Prostate gland (tissue), 2 donors: ENCODE results near the gene SLC2A10. TPM values are rescaled to one million over a fixed set of nuclear protein-coding genes. Genes with fewer than 3 reads are reported as not detected.

Source experiments
- DNase-seq: peaks from one replicate; pipeline ENCODE4 v3.0.0-alpha.2; 2019; ENCODE audit warnings: low spot score
- H3K27ac ChIP-seq, 2 donors: fragments of 200-600 bp; sonication (generic); 2 replicates each; pipeline ENCODE4 v1.5.1; 2017 to 2019
- H3K27me3 ChIP-seq: fragments of 200-600 bp; sonication (generic); replicated peaks from 2 replicates; pipeline ENCODE4 v1.5.1; 2019; ENCODE audit not compliant: insufficient read depth
- H3K36me3 ChIP-seq, 2 donors: fragments of 200-600 bp; sonication (generic); 1 replicate in 1 of 2; 2 replicates in 1 of 2; pipeline versions ENCODE4 v1.5.1 to v1.8.1; 2017 to 2019
- H3K4me1 ChIP-seq: fragments of 200-600 bp; sonication (generic); replicated peaks from 2 replicates; pipeline ENCODE4 v1.5.1; 2019
- H3K4me3 ChIP-seq, 2 donors: fragments of 200-600 bp; sonication (generic); 2 replicates each; pipeline ENCODE4 v1.5.1; 2017 to 2019
- H3K9me3 ChIP-seq: fragments of 200-600 bp; sonication (generic); 2 replicates; pipeline ENCODE4 v1.5.1; 2017
- POLR2A ChIP-seq: fragments of 450-650 bp; IDR thresholded peaks from one replicate; pipeline ENCODE4 v1.6.1; 2016; ENCODE audit warnings: antibody characterized with exemption, mild to moderate bottlenecking
- POLR2AphosphoS5 ChIP-seq: sonication (generic); formaldehyde crosslinking; IDR thresholded peaks from one replicate; pipeline ENCODE4 v1.6.1; 2017; ENCODE audit warnings: antibody characterized with exemption
- WGBS: methylation state at CpG from one replicate; pipeline ENCODE4 v1.1.5; 2018; 5-methylcytosine and 5-hydroxymethylcytosine counted together
- intact Hi-C: fragments of 100-400 bp; cut with DNase I; formaldehyde crosslinking; loops from one replicate; pipeline ENCODE4 v1.14.2; 2022
- total RNA-seq, 2 donors: library from RNA; depleted of rRNA; stranded (reverse); fragments of >200 nt; gene quantifications; one replicate each; pipeline ENCODE4 v1.1.0, GENCODE V29; 2016
- TF ChIP-seq, protein P1 (sequence below), 4 experiments: fragments of 200-600 bp in 2 of 4; fragments of 450-650 bp in 2 of 4; sonication (generic) in 2 of 4; IDR thresholded peaks; 1 replicate in 3 of 4; 2 replicates in 1 of 4; pipeline ENCODE4 v1.5.1; 2016 to 2019; ENCODE audit warnings: antibody characterized with exemption in 4 of 4, mild to moderate bottlenecking in 2 of 4, moderate library complexity in 2 of 4

SLC2A10 gene
- total RNA-seq, 2 donors from 2014 or later = 49.8 to 54.9 TPM

DNA sequence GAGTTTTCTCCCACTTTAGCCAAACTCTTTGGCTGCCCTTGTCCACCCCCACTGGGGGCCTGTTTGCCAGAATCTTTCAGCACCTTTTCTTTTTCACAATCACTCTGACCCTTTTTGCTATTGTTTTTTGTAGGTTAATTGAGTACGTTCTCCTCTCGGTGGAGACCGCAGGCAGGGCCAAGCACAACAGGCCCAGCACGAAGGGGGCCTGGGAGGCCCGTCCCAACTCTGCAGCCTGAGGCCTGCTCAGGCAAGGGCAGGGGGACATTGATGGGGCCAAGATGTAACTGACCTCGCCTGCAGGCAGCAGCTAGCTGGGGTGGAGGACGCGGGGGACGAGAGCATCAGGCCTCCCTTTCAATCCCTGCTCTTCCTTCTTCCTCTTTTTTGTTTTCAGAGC lies 47.7 kb downstream of the SLC2A10 start:
- no peak for DNase-seq
- H3K27ac ChIP-seq = no peak overlapping the region
- H3K27me3 ChIP-seq = no peaks in the 10 kb centered on the region
- TF ChIP-seq, protein P1, sequence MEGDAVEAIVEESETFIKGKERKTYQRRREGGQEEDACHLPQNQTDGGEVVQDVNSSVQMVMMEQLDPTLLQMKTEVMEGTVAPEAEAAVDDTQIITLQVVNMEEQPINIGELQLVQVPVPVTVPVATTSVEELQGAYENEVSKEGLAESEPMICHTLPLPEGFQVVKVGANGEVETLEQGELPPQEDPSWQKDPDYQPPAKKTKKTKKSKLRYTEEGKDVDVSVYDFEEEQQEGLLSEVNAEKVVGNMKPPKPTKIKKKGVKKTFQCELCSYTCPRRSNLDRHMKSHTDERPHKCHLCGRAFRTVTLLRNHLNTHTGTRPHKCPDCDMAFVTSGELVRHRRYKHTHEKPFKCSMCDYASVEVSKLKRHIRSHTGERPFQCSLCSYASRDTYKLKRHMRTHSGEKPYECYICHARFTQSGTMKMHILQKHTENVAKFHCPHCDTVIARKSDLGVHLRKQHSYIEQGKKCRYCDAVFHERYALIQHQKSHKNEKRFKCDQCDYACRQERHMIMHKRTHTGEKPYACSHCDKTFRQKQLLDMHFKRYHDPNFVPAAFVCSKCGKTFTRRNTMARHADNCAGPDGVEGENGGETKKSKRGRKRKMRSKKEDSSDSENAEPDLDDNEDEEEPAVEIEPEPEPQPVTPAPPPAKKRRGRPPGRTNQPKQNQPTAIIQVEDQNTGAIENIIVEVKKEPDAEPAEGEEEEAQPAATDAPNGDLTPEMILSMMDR (IDR thresholded peaks at IDR 0.05) = no peak
- TF ChIP-seq POLR2AphosphoS5 (no peak), POLR2A (no peak)
- H3K4me3 ChIP-seq = no peak overlapping the region
- 76% methylated on average over 9 of the region's 9 CpGs for WGBS
- intact Hi-C loops = loop anchor here (5.0 to 10.0 kb wide), 3 partner anchors 395 to 858 kb away; no protein-coding TSS in a partner anchor
- H3K36me3 ChIP-seq = no peaks in the 10 kb centered on the region
- H3K4me1 ChIP-seq = no peaks in the 10 kb centered on the region
- H3K9me3 ChIP-seq = no peaks in the 10 kb centered on the region

DNA sequence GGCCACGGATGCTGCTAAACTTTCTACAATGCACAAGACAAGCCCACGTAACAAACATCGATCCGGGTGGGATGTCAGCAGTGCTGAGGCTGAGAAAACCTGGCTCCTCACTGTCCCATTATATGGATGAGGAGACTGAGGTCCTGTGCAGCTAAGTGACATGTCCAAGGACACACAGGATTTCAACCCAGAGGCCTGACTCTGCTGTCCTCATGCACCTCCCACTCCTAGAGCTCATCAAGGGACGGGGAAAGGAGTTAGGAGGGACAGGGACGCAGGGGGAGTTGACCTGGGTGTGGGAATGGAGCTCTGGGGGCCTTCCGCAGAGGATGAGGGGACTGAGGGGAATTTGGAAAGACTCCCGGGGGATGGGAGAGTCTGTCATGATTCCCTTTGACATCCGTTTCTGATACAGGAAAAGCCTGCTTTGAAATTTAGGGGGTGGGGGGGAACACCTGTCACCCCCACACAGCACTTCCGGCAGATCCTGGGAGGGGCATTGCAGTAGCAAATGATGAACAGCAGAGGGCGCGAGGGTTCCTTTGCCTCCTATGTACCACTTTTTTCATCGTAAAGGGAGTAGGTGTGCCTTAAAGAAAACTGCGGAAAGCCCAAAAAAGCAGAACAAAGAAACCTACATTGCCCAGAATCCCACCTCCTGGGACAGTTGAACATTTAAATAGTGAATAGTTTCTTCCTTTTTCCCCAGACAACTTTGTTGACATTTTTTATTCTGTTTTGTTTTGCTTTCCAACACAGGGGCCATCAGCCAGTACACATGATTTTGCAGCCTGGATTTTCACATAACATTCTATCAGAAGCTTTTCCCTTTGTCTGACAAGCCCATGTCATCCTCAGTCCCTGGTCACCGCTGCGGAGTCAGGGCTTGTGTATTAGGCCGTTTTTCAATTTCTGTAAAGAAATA lies 48.6 kb downstream of the SLC2A10 start:
- peak; percentile 28 for DNase-seq
- intact Hi-C loops = loop anchor here (5.0 to 10.0 kb wide), 3 partner anchors 394 to 857 kb away; no protein-coding TSS in a partner anchor
- TF ChIP-seq POLR2AphosphoS5 = peak; percentile 36
- TF ChIP-seq, protein P1 (IDR thresholded peaks at IDR 0.05) = peak; percentile 93 to 95 (median 94)
- no peak for TF ChIP-seq POLR2A
- WGBS = 45% methylated on average over 17 of the region's 17 CpGs
- Histone ChIP-seq H3K27me3 (no peaks in the 10 kb centered on the region), H3K9me3 (no peaks in the 10 kb centered on the region), H3K27ac (no peak overlapping the region), H3K36me3 (no peaks in the 10 kb centered on the region), H3K4me1 (no peaks in the 10 kb centered on the region), H3K4me3 (no peak overlapping the region)

DNA sequence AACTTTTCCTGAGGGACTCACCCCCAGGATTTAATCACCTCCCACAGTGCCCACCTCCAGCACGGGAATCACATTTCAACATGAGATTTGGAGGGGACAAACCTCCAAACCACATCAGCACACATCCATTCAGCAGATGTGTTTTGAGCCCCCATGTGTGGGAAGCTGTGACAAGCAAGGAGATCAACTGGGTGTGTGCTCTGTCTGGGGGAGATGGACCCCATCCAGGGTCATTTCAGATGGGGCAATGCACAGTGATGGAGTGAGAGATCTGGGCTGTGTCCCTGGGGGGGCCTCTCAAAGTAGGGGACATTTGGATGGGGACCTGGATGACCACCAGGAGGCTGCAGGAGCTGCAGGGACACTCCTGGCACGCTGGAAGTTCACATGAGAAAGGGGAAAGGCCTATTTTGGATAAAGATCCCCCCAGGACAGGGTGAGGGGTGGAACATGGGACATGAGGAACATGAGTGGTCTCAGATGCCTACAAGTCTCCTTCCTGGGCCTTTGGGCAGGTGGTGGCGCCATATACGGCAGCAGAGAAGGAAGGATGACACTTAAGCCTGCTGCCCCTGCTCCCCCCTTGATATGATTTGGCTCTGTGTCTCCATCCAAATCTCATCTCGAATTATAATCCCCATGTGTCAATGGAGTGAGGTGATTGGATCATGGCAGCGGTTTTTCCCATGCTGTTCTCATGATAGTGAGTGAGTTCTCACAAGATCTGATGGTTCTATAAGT lies 49.6 kb downstream of the SLC2A10 start:
- H3K4me1 ChIP-seq = no peaks in the 10 kb centered on the region
- no peaks in the 10 kb centered on the region for H3K27me3 ChIP-seq
- no peaks in the 10 kb centered on the region for H3K36me3 ChIP-seq
- H3K4me3 ChIP-seq = no peak overlapping the region
- intact Hi-C loops = loop anchor here (5.0 to 10.0 kb wide), 3 partner anchors 393 to 856 kb away; no protein-coding TSS in a partner anchor
- H3K27ac ChIP-seq = no peak overlapping the region
- no peak for DNase-seq
- TF ChIP-seq POLR2AphosphoS5 (no peak), POLR2A (no peak)
- TF ChIP-seq, protein P1 (IDR thresholded peaks at IDR 0.05) = no peak
- no peaks in the 10 kb centered on the region for H3K9me3 ChIP-seq
- WGBS = 89% methylated on average over 6 of the region's 6 CpGs

DNA sequence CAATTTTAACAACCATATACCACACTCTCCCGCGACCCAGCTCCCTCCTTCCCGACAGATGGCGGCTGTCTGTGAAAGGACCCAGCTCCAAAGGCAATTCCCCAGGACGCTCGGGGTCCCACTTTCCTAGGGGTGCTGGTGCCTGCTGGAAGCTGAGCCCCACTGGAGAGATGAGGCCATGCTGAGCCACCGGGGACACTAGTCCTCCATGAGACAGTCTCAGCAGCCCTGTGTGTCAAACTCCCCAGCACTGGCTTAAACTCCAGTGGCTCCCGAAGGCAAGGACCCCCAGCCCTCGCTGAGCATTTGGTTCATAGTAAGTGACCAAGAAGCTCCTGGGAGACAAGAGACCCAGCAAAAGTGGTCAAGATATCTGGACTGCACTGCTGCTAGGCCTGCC lies 52.1 kb downstream of the SLC2A10 start:
- Histone ChIP-seq H3K27me3 (no peaks in the 10 kb centered on the region), H3K4me3 (no peak overlapping the region), H3K9me3 (no peaks in the 10 kb centered on the region), H3K4me1 (no peaks in the 10 kb centered on the region), H3K27ac (no peak overlapping the region), H3K36me3 (no peaks in the 10 kb centered on the region)
- 98% methylated on average over 9 of the region's 9 CpGs for WGBS
- intact Hi-C loops = no loop called here
- TF ChIP-seq POLR2AphosphoS5 = no peak
- TF ChIP-seq, protein P1 (IDR thresholded peaks at IDR 0.05) = no peak
- no peak for TF ChIP-seq POLR2A
- DNase-seq = no peak
